Measurements from ENCODE around the gene CCDC188.

The CCDC188 gene

GRCh38 chr22:20121856-20122415, 28.9 kb downstream of the CCDC188 start:
- H2AK5ac ChIP-seq (ENCODE audit: low read depth, low read length) = no peak overlapping the region
- H3K79me1 ChIP-seq (ENCODE audit: low read depth, low read length) = peaks cover 31% of the 10 kb centered on the region
- H2AFZ ChIP-seq (ENCODE audit: low read length) = no peak overlapping the region
- H3K4me1 ChIP-seq (ENCODE audit: control insufficient read depth in 2 of 2, insufficient read depth in 1 of 2, low read depth in 1 of 2, low read length in 2 of 2) = peaks cover 8 to 11% of the 10 kb centered on the region in 2 donors
- WGBS, 2 donors (ENCODE audit: extremely low coverage in 2 of 2, insufficient read length in 2 of 2, insufficient replicate concordance in 1 of 2) = no CpG with 5 or more reads among the region's 22 CpGs
- H3K4me2 ChIP-seq (ENCODE audit: insufficient read depth, low read length, poor library complexity, severe bottlenecking) = no peak overlapping the region
- no peak overlapping the region for H4K8ac ChIP-seq (ENCODE audit: low read depth, low read length)
- no peak overlapping the region for H2BK120ac ChIP-seq (ENCODE audit: low read depth, low read length)
- H3K27me3 ChIP-seq (ENCODE audit: control insufficient read depth in 3 of 3, insufficient read depth in 3 of 3, low read depth in 1 of 3, low read length in 3 of 3) = peaks cover 0 to 1% (median 0%) of the 10 kb centered on the region in 3 experiments
- H3K9me3 ChIP-seq (replicated peaks in 1 of 2; ENCODE audit: control insufficient read depth in 2 of 2, insufficient read depth in 1 of 2, low read depth in 1 of 2, low read length in 2 of 2) = no peaks in the 10 kb centered on the region
- no peak for DNase-seq (ENCODE audit: low spot score)
- no peak overlapping the region for H4K91ac ChIP-seq (ENCODE audit: low read depth, low read length, poor library complexity)
- H3K18ac ChIP-seq (ENCODE audit: low read length) = no peak overlapping the region
- no peak overlapping the region for H3K27ac ChIP-seq (replicated peaks; ENCODE audit: low read length)
- no peak overlapping the region for H2BK15ac ChIP-seq (ENCODE audit: low read length)
- peaks cover 57 to 83% of the 10 kb centered on the region in 2 donors for H3K36me3 ChIP-seq (replicated peaks in 1 of 2; ENCODE audit: control insufficient read depth in 2 of 2, insufficient read depth in 2 of 2, low read length in 2 of 2)
- no peak overlapping the region for H2BK5ac ChIP-seq (ENCODE audit: low read length)
- no peak overlapping the region for H3K14ac ChIP-seq (ENCODE audit: low read length)
- H3K23ac ChIP-seq (ENCODE audit: low read depth, low read length, poor library complexity) = peak overlapping the region; percentile 55
- no peak overlapping the region for H3K4me3 ChIP-seq (ENCODE audit: low read length in 2 of 2)
- H2BK12ac ChIP-seq (ENCODE audit: low read length) = no peak overlapping the region
- no peak overlapping the region for H3K9ac ChIP-seq (ENCODE audit: low read depth, low read length, poor library complexity)
- no peak overlapping the region for H3K4ac ChIP-seq (ENCODE audit: low read length)

- Histone ChIP-seq H2BK15ac (ENCODE audit: low read length) (no peak overlapping the region), H2AFZ (ENCODE audit: low read length) (no peak overlapping the region), H2AK5ac (ENCODE audit: low read depth, low read length) (no peak overlapping the region), H3K14ac (ENCODE audit: low read length) (no peak overlapping the region), H2BK5ac (ENCODE audit: low read length) (no peak overlapping the region), H3K9me3 (replicated peaks in 1 of 2; ENCODE audit: control insufficient read depth in 2 of 2, insufficient read depth in 1 of 2, low read depth in 1 of 2, low read length in 2 of 2) (no peaks in the 10 kb centered on the region), H3K36me3 (replicated peaks in 1 of 2; ENCODE audit: control insufficient read depth in 2 of 2, insufficient read depth in 2 of 2, low read length in 2 of 2) (peaks cover 51 to 76% of the 10 kb centered on the region in 2 donors), H3K4me1 (ENCODE audit: control insufficient read depth in 2 of 2, insufficient read depth in 1 of 2, low read depth in 1 of 2, low read length in 2 of 2) (peaks cover 12 to 14% of the 10 kb centered on the region in 2 donors), H3K79me1 (ENCODE audit: low read depth, low read length) (peaks cover 42% of the 10 kb centered on the region), H3K4me3 (ENCODE audit: low read length in 2 of 2) (peak overlapping the region; percentile 90 to 91), H2BK120ac (ENCODE audit: low read depth, low read length) (no peak overlapping the region), H3K23ac (ENCODE audit: low read depth, low read length, poor library complexity) (no peak overlapping the region), H4K91ac (ENCODE audit: low read depth, low read length, poor library complexity) (no peak overlapping the region), H3K18ac (ENCODE audit: low read length) (no peak overlapping the region), H3K4me2 (ENCODE audit: insufficient read depth, low read length, poor library complexity, severe bottlenecking) (peak overlapping the region; percentile 73), H2BK12ac (ENCODE audit: low read length) (no peak overlapping the region), H4K8ac (ENCODE audit: low read depth, low read length) (no peak overlapping the region), H3K27me3 (ENCODE audit: control insufficient read depth in 3 of 3, insufficient read depth in 3 of 3, low read depth in 1 of 3, low read length in 3 of 3) (no peaks in the 10 kb centered on the region), H3K27ac (replicated peaks; ENCODE audit: low read length) (no peak overlapping the region), H3K9ac (ENCODE audit: low read depth, low read length, poor library complexity) (peak overlapping the region; percentile 17), H3K4ac (ENCODE audit: low read length) (no peak overlapping the region)
- DNase-seq (ENCODE audit: low spot score) = no peak
- no CpG with 5 or more reads among the region's 8 CpGs for WGBS, 2 donors (ENCODE audit: extremely low coverage in 2 of 2, insufficient read length in 2 of 2, insufficient replicate concordance in 1 of 2)
These were observed 32.4 kb downstream of the CCDC188 start for GRCh38 chr22:20118300-20119020.

GRCh38 chr22:20117633-20118299, 33.1 kb downstream of the CCDC188 start:
- H3K18ac ChIP-seq (ENCODE audit: low read length) = peak overlapping the region; percentile 94
- H2BK12ac ChIP-seq (ENCODE audit: low read length) = no peak overlapping the region
- H3K23ac ChIP-seq (ENCODE audit: low read depth, low read length, poor library complexity) = peak overlapping the region; percentile 100
- H3K79me1 ChIP-seq (ENCODE audit: low read depth, low read length) = peaks cover 43% of the 10 kb centered on the region
- H3K4ac ChIP-seq (ENCODE audit: low read length) = peak overlapping the region; percentile 90
- H3K36me3 ChIP-seq (replicated peaks in 1 of 2; ENCODE audit: control insufficient read depth in 2 of 2, insufficient read depth in 2 of 2, low read length in 2 of 2) = peaks cover 53 to 77% of the 10 kb centered on the region in 2 donors
- WGBS, 2 donors (ENCODE audit: extremely low coverage in 2 of 2, insufficient read length in 2 of 2, insufficient replicate concordance in 1 of 2) = no CpG with 5 or more reads among the region's 66 CpGs
- peak overlapping the region; percentile 72 for H3K14ac ChIP-seq (ENCODE audit: low read length)
- H2BK15ac ChIP-seq (ENCODE audit: low read length) = no peak overlapping the region
- no peaks in the 10 kb centered on the region for H3K27me3 ChIP-seq (ENCODE audit: control insufficient read depth in 3 of 3, insufficient read depth in 3 of 3, low read depth in 1 of 3, low read length in 3 of 3)
- H4K8ac ChIP-seq (ENCODE audit: low read depth, low read length) = peak overlapping the region; percentile 43
- H2AK5ac ChIP-seq (ENCODE audit: low read depth, low read length) = peak overlapping the region; percentile 99
- peak overlapping the region; percentile 90 to 91 for H3K4me3 ChIP-seq (ENCODE audit: low read length in 2 of 2)
- H3K4me1 ChIP-seq (ENCODE audit: control insufficient read depth in 2 of 2, insufficient read depth in 1 of 2, low read depth in 1 of 2, low read length in 2 of 2) = peaks cover 12 to 14% of the 10 kb centered on the region in 2 donors
- H3K9ac ChIP-seq (ENCODE audit: low read depth, low read length, poor library complexity) = peak overlapping the region; percentile 97
- no peak overlapping the region for H3K27ac ChIP-seq (replicated peaks; ENCODE audit: low read length)
- H2AFZ ChIP-seq (ENCODE audit: low read length) = peak overlapping the region; percentile 61
- DNase-seq (ENCODE audit: low spot score) = no peak
- H2BK5ac ChIP-seq (ENCODE audit: low read length) = no peak overlapping the region
- peak overlapping the region; percentile 73 for H3K4me2 ChIP-seq (ENCODE audit: insufficient read depth, low read length, poor library complexity, severe bottlenecking)
- no peak overlapping the region for H4K91ac ChIP-seq (ENCODE audit: low read depth, low read length, poor library complexity)
- H3K9me3 ChIP-seq (replicated peaks in 1 of 2; ENCODE audit: control insufficient read depth in 2 of 2, insufficient read depth in 1 of 2, low read depth in 1 of 2, low read length in 2 of 2) = no peaks in the 10 kb centered on the region
- no peak overlapping the region for H2BK120ac ChIP-seq (ENCODE audit: low read depth, low read length)

Data from neuronal stem cell (in vitro differentiated cells).